ENCODE results near the gene ART5.

DNA sequence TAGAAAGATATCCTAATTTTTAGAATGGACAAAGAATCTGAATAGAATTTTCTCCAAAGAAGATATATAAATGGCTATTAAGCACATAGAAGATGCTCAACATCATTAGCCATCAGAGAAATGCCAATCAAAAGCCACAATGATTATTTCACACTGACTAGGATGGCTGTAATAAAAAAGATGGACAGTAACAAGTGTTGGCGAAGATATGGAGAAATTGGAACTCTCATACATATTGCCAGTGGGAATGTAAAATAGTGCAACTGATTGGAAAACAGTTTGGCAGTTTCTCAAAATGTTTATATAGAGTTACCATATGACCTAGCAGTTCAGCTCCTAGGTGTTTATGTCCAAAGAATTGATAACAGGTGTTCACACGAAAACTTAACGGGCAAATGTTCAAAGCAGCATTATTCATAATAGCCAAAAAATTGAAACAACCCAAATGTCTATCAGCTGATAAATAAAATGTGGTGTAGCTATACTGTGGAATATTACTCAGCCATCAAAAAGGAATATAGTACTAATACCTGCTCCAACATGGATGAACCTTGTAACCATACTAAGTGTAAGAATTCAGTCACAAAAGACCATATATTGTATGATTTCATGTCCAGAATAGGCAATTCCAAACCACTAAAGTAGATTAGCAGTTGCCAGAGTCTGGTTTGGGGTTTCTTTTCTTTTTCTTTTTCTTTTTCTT is 29.7 kb downstream of the ART5 start:
- TF ChIP-seq POLR2A (IDR thresholded peaks at IDR 0.05; ENCODE audit: low read length) (no peak), RCOR1 (IDR thresholded peaks at IDR 0.05; ENCODE audit: low read depth, low read length) (no peak), CHD2 (IDR thresholded peaks at IDR 0.05; ENCODE audit: low read length, partially characterized antibody) (no peak), ELK1 (IDR thresholded peaks at IDR 0.05; ENCODE audit: low read depth, low read length) (no peak), CTCF (IDR thresholded peaks at IDR 0.05) (no peak), MAZ (IDR thresholded peaks at IDR 0.05; ENCODE audit: borderline replicate concordance, low read depth, low read length) (no peak), RFX5 (IDR thresholded peaks at IDR 0.05) (no peak), BHLHE40 (IDR thresholded peaks at IDR 0.05; ENCODE audit: low read depth, low read length) (no peak), REST (IDR thresholded peaks at IDR 0.05) (no peak), RNF2 (IDR thresholded peaks at IDR 0.05; ENCODE audit: borderline replicate concordance, low read depth) (no peak), E2F6 (IDR thresholded peaks at IDR 0.05; ENCODE audit: borderline replicate concordance, low read depth) (no peak), KDM1A (IDR thresholded peaks at IDR 0.05; ENCODE audit: low read depth) (no peak)
- TF ChIP-seq, protein P1, sequence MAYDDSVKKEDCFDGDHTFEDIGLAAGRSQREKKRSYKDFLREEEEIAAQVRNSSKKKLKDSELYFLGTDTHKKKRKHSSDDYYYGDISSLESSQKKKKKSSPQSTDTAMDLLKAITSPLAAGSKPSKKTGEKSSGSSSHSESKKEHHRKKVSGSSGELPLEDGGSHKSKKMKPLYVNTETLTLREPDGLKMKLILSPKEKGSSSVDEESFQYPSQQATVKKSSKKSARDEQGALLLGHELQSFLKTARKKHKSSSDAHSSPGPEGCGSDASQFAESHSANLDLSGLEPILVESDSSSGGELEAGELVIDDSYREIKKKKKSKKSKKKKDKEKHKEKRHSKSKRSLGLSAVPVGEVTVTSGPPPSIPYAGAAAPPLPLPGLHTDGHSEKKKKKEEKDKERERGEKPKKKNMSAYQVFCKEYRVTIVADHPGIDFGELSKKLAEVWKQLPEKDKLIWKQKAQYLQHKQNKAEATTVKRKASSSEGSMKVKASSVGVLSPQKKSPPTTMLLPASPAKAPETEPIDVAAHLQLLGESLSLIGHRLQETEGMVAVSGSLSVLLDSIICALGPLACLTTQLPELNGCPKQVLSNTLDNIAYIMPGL (CRISPR knock-in tag; IDR thresholded peaks at IDR 0.05; ENCODE audit: borderline replicate concordance) = no peak
